GM19467 (cell line): ENCODE data around the gene TOPAZ1.

Experiments used
- ATAC-seq: cut with Tn5 transposase; IDR thresholded peaks from one replicate; pipeline ENCODE4 v1.9.1; 2021; ENCODE audit warnings: mild to moderate bottlenecking, moderate library complexity; ENCODE audit not compliant: unreplicated experiment

Gene TOPAZ1

GRCh38 chr3:44241706-44242105 lies at the start of gene TOPAZ1:
Gene TOPAZ1 (plus strand): TSS chr3:44241886. CDS start chr3:44242054, 168 bp downstream.
- no peak for ATAC-seq

GRCh38 chr3:44198284-44199269 lies 43.1 kb upstream of the TOPAZ1 start:
- ATAC-seq: no peak

GRCh38 chr3:44206261-44206660 lies 35.4 kb upstream of the TOPAZ1 start:
- no peak for ATAC-seq

GRCh38 chr3:44206862-44207652 lies 34.6 kb upstream of the TOPAZ1 start:
- no peak for ATAC-seq

- no peak for ATAC-seq
Measured at GRCh38 chr3:44208086-44208485, 33.6 kb upstream of the TOPAZ1 start.

GRCh38 chr3:44208568-44208967 lies 33.1 kb upstream of the TOPAZ1 start:
- ATAC-seq: no peak

- ATAC-seq: no peak
Measured at GRCh38 chr3:44210967-44211366, 30.7 kb upstream of the TOPAZ1 start.

GRCh38 chr3:44222337-44222736 lies 19.3 kb upstream of the TOPAZ1 start:
- no peak for ATAC-seq

- no peak for ATAC-seq
Measured at GRCh38 chr3:44223299-44223698, 18.4 kb upstream of the TOPAZ1 start.

GRCh38 chr3:44224131-44224530 lies 17.6 kb upstream of the TOPAZ1 start:
- no peak for ATAC-seq

GRCh38 chr3:44226573-44226972 lies 15.1 kb upstream of the TOPAZ1 start:
- ATAC-seq: no peak

- no peak for ATAC-seq
Measured at GRCh38 chr3:44227632-44228031, 14.1 kb upstream of the TOPAZ1 start.

- no peak for ATAC-seq
Measured at GRCh38 chr3:44228900-44229299, 12.8 kb upstream of the TOPAZ1 start.

- ATAC-seq: no peak
Measured at GRCh38 chr3:44232407-44232806, 9.3 kb upstream of the TOPAZ1 start.

GRCh38 chr3:44234648-44235268 lies 6.9 kb upstream of the TOPAZ1 start:
- ATAC-seq: no peak

GRCh38 chr3:44235604-44236484 lies 5.8 kb upstream of the TOPAZ1 start:
- ATAC-seq: no peak

GRCh38 chr3:44236485-44236908 lies 5.2 kb upstream of the TOPAZ1 start:
- no peak for ATAC-seq

GRCh38 chr3:44237161-44237560 lies 4.5 kb upstream of the TOPAZ1 start:
- ATAC-seq: no peak

GRCh38 chr3:44237665-44238064 lies 4.0 kb upstream of the TOPAZ1 start:
- no peak for ATAC-seq

GRCh38 chr3:44238889-44239288 lies 2.8 kb upstream of the TOPAZ1 start:
- no peak for ATAC-seq
